SK-N-SH (cell line): Measurements from ENCODE around the gene PPP2R3B. TPM values are rescaled to one million over a fixed set of nuclear protein-coding genes. Genes with fewer than 3 reads are reported as not detected.

Source experiments
- CTCF ChIA-PET: fragments of 300-600, 350-600 bp; formaldehyde crosslinking; extraction: SDS; loops from one replicate; lab custom pipeline; 2021; lab: Yijun Ruan, JAX
- POLR2A ChIA-PET: fragments of 350-600 bp; sonication (Branson Sonifier 250); formaldehyde crosslinking; extraction: SDS; loops from one replicate; lab custom pipeline; 2020; ENCODE audit warnings: antibody characterized with exemption, inconsistent platforms; lab: Yijun Ruan, JAX
- DNase-seq: peaks from one replicate; pipeline ENCODE4 v3.0.0; 2012
- H2AFZ ChIP-seq: fragments of 200-600 bp; sonication (generic); 2 replicates; pipeline ENCODE4 v1.8.1; 2016; ENCODE audit warnings: antibody characterized with exemption, mild to moderate bottlenecking, low read depth
- H3F3A ChIP-seq: fragments of 200-600 bp; sonication (generic); replicated peaks from 2 replicates; pipeline ENCODE3; 2016; ENCODE audit warnings: antibody characterized with exemption, mild to moderate bottlenecking; ENCODE audit not compliant: insufficient read depth
- H3K27ac ChIP-seq, 2 experiments: fragments of 200-500 bp in 1 of 2; fragments of 200-600 bp in 1 of 2; sonication (Bioruptor generic) in 1 of 2; sonication (generic), shearing (Covaris generic) in 1 of 2; 2 replicates each; pipeline versions ENCODE4 v1.5.1 to v1.6.1; 2014 to 2016; ENCODE audit warnings: low read depth in 2 of 2, inconsistent platforms in 1 of 2, low read length in 1 of 2, mild to moderate bottlenecking in 1 of 2, mixed read lengths in 1 of 2
- H3K27me3 ChIP-seq: fragments of 200-600 bp; sonication (generic), shearing (Covaris generic); 2 replicates; pipeline ENCODE4 v1.6.1; 2016; ENCODE audit warnings: mixed run types; ENCODE audit not compliant: insufficient read depth
- H3K36me3 ChIP-seq, 2 experiments: fragments of 200-500 bp in 1 of 2; fragments of 200-600 bp in 1 of 2; sonication (Bioruptor generic) in 1 of 2; sonication (generic) in 1 of 2; replicated peaks in 1 of 2; 2 replicates each; pipeline versions ENCODE3 to v1.5.1; 2014 to 2016; ENCODE audit warnings: low read length in 1 of 2, mild to moderate bottlenecking in 1 of 2; ENCODE audit not compliant: insufficient read depth in 2 of 2, control insufficient read depth in 1 of 2
- H3K4me1 ChIP-seq, 2 experiments: fragments of 200-500 bp in 1 of 2; fragments of 200-600 bp in 1 of 2; sonication (Bioruptor generic) in 1 of 2; sonication (generic), shearing (Covaris generic) in 1 of 2; 2 replicates each; pipeline versions ENCODE4 v1.5.1 to v1.6.1; 2014 to 2016; ENCODE audit warnings: low read depth in 1 of 2, low read length in 1 of 2, mixed run types in 1 of 2; ENCODE audit not compliant: insufficient read depth in 2 of 2, control insufficient read depth in 1 of 2
- H3K4me2 ChIP-seq: fragments of 200-600 bp; sonication (generic), shearing (Covaris generic); 2 replicates; pipeline ENCODE4 v1.6.1; 2017; ENCODE audit warnings: mixed run types
- H3K4me3 ChIP-seq, 2 experiments: fragments of 200-500 bp in 1 of 2; fragments of 200-600 bp in 1 of 2; sonication (Bioruptor generic) in 1 of 2; sonication (generic), shearing (Covaris generic) in 1 of 2; 2 replicates each; pipeline versions ENCODE4 v1.5.1 to v1.8.1; 2014 to 2016; ENCODE audit warnings: low read depth in 2 of 2, inconsistent platforms in 1 of 2, low read length in 1 of 2, mild to moderate bottlenecking in 1 of 2, mixed read lengths in 1 of 2, moderate library complexity in 1 of 2
- H3K79me2 ChIP-seq: fragments of 200-600 bp; sonication (generic); 2 replicates; pipeline ENCODE4 v1.8.1; 2017; ENCODE audit warnings: mild to moderate bottlenecking; ENCODE audit not compliant: insufficient read depth
- H3K9ac ChIP-seq: fragments of 200-600 bp; sonication (generic); 2 replicates; pipeline ENCODE4 v1.6.1; 2017; ENCODE audit warnings: mixed run types
- H3K9me2 ChIP-seq: fragments of 200-600 bp; sonication (generic); 2 replicates; pipeline ENCODE4 v1.6.1; 2017; ENCODE audit warnings: mixed run types
- H3K9me3 ChIP-seq: fragments of 200-600 bp; sonication (generic); 2 replicates; pipeline ENCODE4 v1.6.1; 2017; ENCODE audit warnings: mixed run types, mild to moderate bottlenecking, moderate library complexity
- H4K20me1 ChIP-seq: fragments of 200-600 bp; sonication (generic); 2 replicates; pipeline ENCODE4 v1.6.1; 2017; ENCODE audit warnings: mild to moderate bottlenecking, mixed run types; ENCODE audit not compliant: insufficient read depth
- CHD2 ChIP-seq: fragments of 150-350 bp; IDR thresholded peaks from 2 replicates; pipeline ENCODE4 v1.6.1; 2018; ENCODE audit warnings: low read length; ENCODE audit not compliant: partially characterized antibody
- CTCF ChIP-seq: fragments of 200-600 bp; sonication (generic); IDR thresholded peaks from 2 replicates; pipeline ENCODE4 v1.6.1; 2017; ENCODE audit warnings: antibody characterized with exemption, mild to moderate bottlenecking, moderate library complexity
- ELF1 ChIP-seq: IDR thresholded peaks from 2 replicates; pipeline ENCODE4 v1.4.0; 2012
- EP300 ChIP-seq, 2 experiments: IDR thresholded peaks; 2 replicates each; pipeline versions ENCODE4 v1.4.0 to v1.6.1; 2012; ENCODE audit warnings: borderline replicate concordance in 1 of 2, low read depth in 1 of 2, low read length in 1 of 2
- FOSL2 ChIP-seq: IDR thresholded peaks from 2 replicates; pipeline ENCODE4 v1.4.0; 2012; ENCODE audit warnings: low read depth, mild to moderate bottlenecking, moderate library complexity, borderline replicate concordance
- FOXM1 ChIP-seq: IDR thresholded peaks from 2 replicates; pipeline ENCODE4 v1.4.0; 2012; ENCODE audit warnings: low read depth, mild to moderate bottlenecking
- GABPA ChIP-seq: IDR thresholded peaks from 2 replicates; pipeline ENCODE4 v1.4.0; 2012; ENCODE audit warnings: low read depth, mild to moderate bottlenecking
- IRF3 ChIP-seq: fragments of 150-350 bp; IDR thresholded peaks from 2 replicates; pipeline ENCODE4 v1.6.1; 2016; ENCODE audit warnings: mild to moderate bottlenecking, low read depth, low read length
- JUND ChIP-seq: IDR thresholded peaks from 2 replicates; pipeline ENCODE4 v1.4.0; 2012
- MEF2A ChIP-seq: IDR thresholded peaks from 2 replicates; pipeline ENCODE4 v1.4.0; 2012; ENCODE audit warnings: low read depth, borderline replicate concordance
- MXI1 ChIP-seq: IDR thresholded peaks from 2 replicates; pipeline ENCODE4 v1.6.1; 2012; ENCODE audit warnings: mild to moderate bottlenecking, low read depth, low read length, improper control_type of control experiment
- NRF1 ChIP-seq: IDR thresholded peaks from 2 replicates; pipeline ENCODE4 v1.6.1; 2012; ENCODE audit warnings: low read depth, mild to moderate bottlenecking, low read length
- PBX3 ChIP-seq: IDR thresholded peaks from 2 replicates; pipeline ENCODE4; 2012
- RCOR1 ChIP-seq: fragments of 150-350 bp; IDR thresholded peaks from 2 replicates; pipeline ENCODE4 v1.6.1; 2017; ENCODE audit warnings: antibody characterized with exemption, low read length
- SMC3 ChIP-seq: IDR thresholded peaks from 2 replicates; pipeline ENCODE4 v1.6.1; 2012; ENCODE audit warnings: low read depth, low read length, improper control_type of control experiment
- TCF12 ChIP-seq: IDR thresholded peaks from 2 replicates; pipeline ENCODE4 v1.4.0; 2012
- TEAD4 ChIP-seq: IDR thresholded peaks from 2 replicates; pipeline ENCODE4 v1.4.0; 2012; ENCODE audit warnings: mild to moderate bottlenecking, borderline replicate concordance; ENCODE audit not compliant: insufficient read depth
- USF1 ChIP-seq: IDR thresholded peaks from 2 replicates; pipeline ENCODE4 v1.4.0; 2012; ENCODE audit warnings: low read depth, borderline replicate concordance
- YY1 ChIP-seq: IDR thresholded peaks from 2 replicates; pipeline ENCODE4 v1.4.0; 2012; ENCODE audit warnings: low read depth, mild to moderate bottlenecking
- ZBTB33 ChIP-seq: IDR thresholded peaks from 2 replicates; pipeline ENCODE4 v1.4.0; 2012; ENCODE audit warnings: low read depth, borderline replicate concordance
- WGBS: methylation state at CpG from one replicate; pipeline ENCODE4 v1.1.6; 2017; ENCODE audit warnings: low lambda C conversion rate; 5-methylcytosine and 5-hydroxymethylcytosine counted together
- polyA plus RNA-seq, 3 experiments: library from polyadenylated mRNA; depleted of rRNA; stranded (reverse); fragments of >200 nt; gene quantifications; 2 replicates each; pipeline ENCODE4 v1.2.3, GENCODE V29; 2012

PPP2R3B gene
- polyA plus RNA-seq, 1 of the 3 experiments (the other 2 are of a cell fraction): 19.4 TPM

- Histone ChIP-seq H3K27me3 (no peaks in the 10 kb centered on the region), H3K4me2 (no peak overlapping the region), H2AFZ (no peak overlapping the region), H3K79me2 (no peaks in the 10 kb centered on the region), H3K9me3 (no peaks in the 10 kb centered on the region), H3K9me2 (no peaks in the 10 kb centered on the region), H3K9ac (no peak overlapping the region), H3K4me3 (no peak overlapping the region), H3K36me3 (no peaks in the 10 kb centered on the region), H4K20me1 (no peaks in the 10 kb centered on the region), H3K27ac (no peak overlapping the region), H3K4me1 (no peaks in the 10 kb centered on the region), H3F3A (no peaks in the 10 kb centered on the region)
- 68% methylated on average over 14 of the region's 15 CpGs for WGBS
- POLR2A ChIA-PET: no interaction called here
- TF ChIP-seq JUND: no peak
- no peak for TF ChIP-seq ELF1
- no peak for TF ChIP-seq YY1
- TF ChIP-seq ZBTB33: no peak
- TF ChIP-seq TEAD4: no peak
- no peak for TF ChIP-seq SMC3
- TF ChIP-seq NRF1: no peak
- TF ChIP-seq CTCF: no peak
- TF ChIP-seq PBX3: no peak
- TF ChIP-seq MEF2A: no peak
- TF ChIP-seq IRF3: no peak
- TF ChIP-seq FOSL2: no peak
- TF ChIP-seq TCF12: no peak
- TF ChIP-seq USF1: no peak
- TF ChIP-seq EP300 (IDR thresholded peaks at IDR 0.05; ENCODE audit: borderline replicate concordance in 1 of 2, low read depth in 1 of 2, low read length in 1 of 2): no peak
- no peak for TF ChIP-seq FOXM1
- TF ChIP-seq GABPA: no peak
- no peak for TF ChIP-seq RCOR1
- no peak for TF ChIP-seq MXI1
- no peak for TF ChIP-seq CHD2
- CTCF ChIA-PET: no interaction called here
- no peak for DNase-seq
Observed at GRCh38 chrX:400258-400657, 13.6 kb upstream of the PPP2R3B start.
